ENCODE measurements around the gene GABRA1. TPM values are rescaled to one million over a fixed set of nuclear protein-coding genes. Genes with fewer than 3 reads are reported as not detected.

GABRA1 gene
- not detected for total RNA-seq

GRCh38 chr5:161847941-161848391, at the start of gene GABRA1:
TSS of gene GABRA1 (plus strand) at chr5:161848120. CDS start at chr5:161850811, 2,691 bp downstream.
- intact Hi-C loops (cut with DNase I): no loop called here
- Histone ChIP-seq H3K4me3 (peak within 1 kb of the TSS in 3 of 4 donors; percentile 17 to 33 (median 20)), H3K9me3 (no peaks in the 10 kb centered on the region), H3K27me3 (peaks cover 0 to 44% (median 8%) of the 10 kb centered on the region in 4 donors), H3K27ac (replicated peaks in 1 of 4) (no peak within 1 kb of the TSS), H3K4me1 (peaks cover 0 to 15% (median 14%) of the 10 kb centered on the region in 4 donors), H3K36me3 (no peaks in the 10 kb centered on the region)
- DNase-seq (ENCODE audit: extremely low spot score): no peak
- WGBS: 2% methylated on average over 16 of the region's 16 CpGs
- TF ChIP-seq POLR2A (IDR thresholded peaks at IDR 0.05; ENCODE audit: low read depth): no peak
- no peak for TF ChIP-seq POLR2AphosphoS5 (IDR thresholded peaks at IDR 0.05)
- TF ChIP-seq, protein P1, sequence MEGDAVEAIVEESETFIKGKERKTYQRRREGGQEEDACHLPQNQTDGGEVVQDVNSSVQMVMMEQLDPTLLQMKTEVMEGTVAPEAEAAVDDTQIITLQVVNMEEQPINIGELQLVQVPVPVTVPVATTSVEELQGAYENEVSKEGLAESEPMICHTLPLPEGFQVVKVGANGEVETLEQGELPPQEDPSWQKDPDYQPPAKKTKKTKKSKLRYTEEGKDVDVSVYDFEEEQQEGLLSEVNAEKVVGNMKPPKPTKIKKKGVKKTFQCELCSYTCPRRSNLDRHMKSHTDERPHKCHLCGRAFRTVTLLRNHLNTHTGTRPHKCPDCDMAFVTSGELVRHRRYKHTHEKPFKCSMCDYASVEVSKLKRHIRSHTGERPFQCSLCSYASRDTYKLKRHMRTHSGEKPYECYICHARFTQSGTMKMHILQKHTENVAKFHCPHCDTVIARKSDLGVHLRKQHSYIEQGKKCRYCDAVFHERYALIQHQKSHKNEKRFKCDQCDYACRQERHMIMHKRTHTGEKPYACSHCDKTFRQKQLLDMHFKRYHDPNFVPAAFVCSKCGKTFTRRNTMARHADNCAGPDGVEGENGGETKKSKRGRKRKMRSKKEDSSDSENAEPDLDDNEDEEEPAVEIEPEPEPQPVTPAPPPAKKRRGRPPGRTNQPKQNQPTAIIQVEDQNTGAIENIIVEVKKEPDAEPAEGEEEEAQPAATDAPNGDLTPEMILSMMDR (IDR thresholded peaks at IDR 0.05): no peak
- TF ChIP-seq EP300 (IDR thresholded peaks at IDR 0.05): no peak

DNA sequence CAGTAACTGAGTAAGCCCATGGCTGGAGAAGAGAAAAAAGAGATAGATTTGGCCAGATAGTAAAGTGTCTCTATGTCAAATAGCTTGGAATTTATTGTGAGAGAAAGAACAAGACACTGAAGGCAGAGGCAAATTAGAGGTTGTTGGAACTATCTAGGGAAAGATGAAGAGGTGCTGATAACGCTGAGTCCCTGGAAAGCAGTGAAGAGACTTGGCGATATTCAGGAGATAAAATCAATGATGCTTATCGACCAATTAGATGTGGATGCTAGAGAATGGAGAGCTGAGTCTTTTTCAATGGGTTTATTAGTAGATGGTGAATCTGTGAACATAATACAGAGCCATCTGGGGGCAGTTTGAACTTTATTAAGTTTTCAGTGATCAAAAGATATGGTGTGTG, 48.6 kb upstream of the GABRA1 start:
- intact Hi-C loops (cut with DNase I): no loop called here
- H3K27me3 ChIP-seq: no peaks in the 10 kb centered on the region
- no peak overlapping the region for H3K4me3 ChIP-seq
- DNase-seq (ENCODE audit: extremely low spot score): no peak
- no peaks in the 10 kb centered on the region for H3K9me3 ChIP-seq
- no peak for TF ChIP-seq POLR2A (IDR thresholded peaks at IDR 0.05; ENCODE audit: low read depth)
- TF ChIP-seq POLR2AphosphoS5 (IDR thresholded peaks at IDR 0.05): no peak
- no peak for TF ChIP-seq EP300 (IDR thresholded peaks at IDR 0.05)
- TF ChIP-seq, protein P1 (IDR thresholded peaks at IDR 0.05): no peak
- no peak overlapping the region for H3K27ac ChIP-seq (replicated peaks in 1 of 4)
- no peaks in the 10 kb centered on the region for H3K36me3 ChIP-seq
- 74% methylated on average over 3 of the region's 3 CpGs for WGBS
- no peaks in the 10 kb centered on the region for H3K4me1 ChIP-seq

DNA sequence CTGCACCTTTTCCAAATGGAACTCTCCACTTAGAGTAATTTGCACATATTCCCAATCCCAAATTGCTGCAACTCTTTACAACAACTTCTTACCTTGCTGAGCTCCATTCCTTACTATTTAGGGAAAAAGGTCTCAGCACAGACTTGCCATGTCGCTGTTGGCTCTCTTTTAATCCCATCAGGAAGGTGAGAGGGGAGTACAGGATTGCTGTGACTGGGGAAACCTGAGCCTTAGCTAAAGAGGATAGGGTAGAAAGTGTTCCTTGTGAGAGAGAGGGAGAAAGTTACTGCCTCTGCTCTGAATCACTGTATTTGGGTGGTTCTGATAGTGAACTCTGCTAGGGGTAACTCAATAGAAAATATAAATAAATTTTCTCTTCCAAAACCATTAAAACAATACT, 43.7 kb upstream of the GABRA1 start:
- H3K4me1 ChIP-seq: no peaks in the 10 kb centered on the region
- 15% methylated on average over 1 of the region's 1 CpG for WGBS
- TF ChIP-seq POLR2A (IDR thresholded peaks at IDR 0.05; ENCODE audit: low read depth) (no peak), EP300 (IDR thresholded peaks at IDR 0.05) (no peak), POLR2AphosphoS5 (IDR thresholded peaks at IDR 0.05) (no peak)
- TF ChIP-seq, protein P1 (IDR thresholded peaks at IDR 0.05): no peak
- H3K36me3 ChIP-seq: no peaks in the 10 kb centered on the region
- intact Hi-C loops (cut with DNase I): no loop called here
- H3K27ac ChIP-seq (replicated peaks in 1 of 4): no peak overlapping the region
- no peak overlapping the region for H3K4me3 ChIP-seq
- H3K9me3 ChIP-seq: no peaks in the 10 kb centered on the region
- DNase-seq (ENCODE audit: extremely low spot score): no peak
- no peaks in the 10 kb centered on the region for H3K27me3 ChIP-seq

GRCh38 chr5:161846746-161847145, 1.2 kb upstream of the GABRA1 start:
- TF ChIP-seq, protein P1 (IDR thresholded peaks at IDR 0.05): no peak
- TF ChIP-seq POLR2A (IDR thresholded peaks at IDR 0.05; ENCODE audit: low read depth): no peak
- no peak for TF ChIP-seq POLR2AphosphoS5 (IDR thresholded peaks at IDR 0.05)
- no peak for TF ChIP-seq EP300 (IDR thresholded peaks at IDR 0.05)
- peaks cover 0 to 44% (median 8%) of the 10 kb centered on the region in 4 donors for H3K27me3 ChIP-seq
- H3K4me3 ChIP-seq: no peak overlapping the region
- intact Hi-C loops (cut with DNase I): no loop called here
- no peak for DNase-seq (ENCODE audit: extremely low spot score)
- H3K4me1 ChIP-seq: peaks cover 0 to 15% (median 14%) of the 10 kb centered on the region in 4 donors
- no peaks in the 10 kb centered on the region for H3K36me3 ChIP-seq
- 4% methylated on average over 5 of the region's 5 CpGs for WGBS
- H3K27ac ChIP-seq (replicated peaks in 1 of 4): no peak overlapping the region
- no peaks in the 10 kb centered on the region for H3K9me3 ChIP-seq

DNA sequence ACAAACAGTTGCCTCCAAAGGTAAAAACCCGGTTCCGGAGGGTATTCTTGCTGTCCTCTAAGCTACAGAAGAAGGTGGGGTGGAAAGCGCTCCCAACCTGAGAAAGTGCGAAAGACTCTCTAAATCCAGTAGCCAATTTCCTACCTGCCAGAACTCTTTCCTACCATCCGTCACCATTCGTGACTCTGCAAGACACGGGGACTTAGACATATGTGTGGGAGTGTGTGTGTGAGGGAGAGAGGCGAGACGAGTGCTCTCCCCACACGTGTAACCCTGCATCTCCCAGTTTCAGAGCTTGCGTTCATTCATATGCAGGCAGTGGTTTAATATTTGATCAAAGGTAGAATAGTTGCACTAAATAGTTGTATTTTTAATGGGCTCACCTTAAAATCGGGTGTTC, 473 bp upstream of the GABRA1 start:
- H3K27me3 ChIP-seq: peaks cover 0 to 44% (median 8%) of the 10 kb centered on the region in 4 donors
- peak overlapping the region in 1 of 4 donors; percentile 20 for H3K4me3 ChIP-seq
- H3K9me3 ChIP-seq: no peaks in the 10 kb centered on the region
- no peak overlapping the region for H3K27ac ChIP-seq (replicated peaks in 1 of 4)
- DNase-seq (ENCODE audit: extremely low spot score): no peak
- intact Hi-C loops (cut with DNase I): no loop called here
- H3K36me3 ChIP-seq: no peaks in the 10 kb centered on the region
- peaks cover 0 to 15% (median 14%) of the 10 kb centered on the region in 4 donors for H3K4me1 ChIP-seq
- WGBS: 4% methylated on average over 12 of the region's 12 CpGs
- TF ChIP-seq POLR2A (IDR thresholded peaks at IDR 0.05; ENCODE audit: low read depth) (no peak), EP300 (IDR thresholded peaks at IDR 0.05) (no peak), POLR2AphosphoS5 (IDR thresholded peaks at IDR 0.05) (no peak)
- TF ChIP-seq, protein P1 (IDR thresholded peaks at IDR 0.05): no peak

All from esophagus muscularis mucosa (tissue), 4 donors.